Large intestine (tissue), 12 donors: ENCODE results near the gene BPIFB4. TPM values are rescaled to one million over a fixed set of nuclear protein-coding genes. Genes with fewer than 3 reads are reported as not detected.

Experiments
- DNase-seq, 2 donors: peaks; one replicate each; pipeline versions ENCODE4 v3.0.0 to v3.0.0-alpha.2; 2013
- H3K27ac ChIP-seq: one replicate; pipeline ENCODE4 v1.5.1; 2013; ENCODE audit warnings: low read length
- H3K27me3 ChIP-seq: 2 replicates; pipeline ENCODE4 v1.6.1; 2013; ENCODE audit warnings: low read length; ENCODE audit not compliant: control insufficient read depth, insufficient read depth
- H3K36me3 ChIP-seq: 2 replicates; pipeline ENCODE4 v1.6.1; 2013; ENCODE audit warnings: low read length; ENCODE audit not compliant: control insufficient read depth, insufficient read depth
- H3K4me1 ChIP-seq: one replicate; pipeline ENCODE4 v1.6.1; 2013; ENCODE audit warnings: low read length; ENCODE audit not compliant: control insufficient read depth, insufficient read depth
- H3K4me3 ChIP-seq: one replicate; pipeline ENCODE4 v1.5.1; 2013; ENCODE audit warnings: low read length
- H3K9me3 ChIP-seq: one replicate; pipeline ENCODE4 v1.6.1; 2013; ENCODE audit warnings: mild to moderate bottlenecking, low read depth, low read length, moderate library complexity; ENCODE audit not compliant: control insufficient read depth
- WGBS: methylation state at CpG from one replicate; pipeline ENCODE4 v1.1.5; 2013; ENCODE audit warnings: low lambda C conversion rate; ENCODE audit not compliant: insufficient coverage; 5-methylcytosine and 5-hydroxymethylcytosine counted together
- long read RNA-seq, 11 donors: transcript quantifications; one replicate each; lab custom pipeline, GENCODE V29; 2026
- polyA plus RNA-seq: library from polyadenylated mRNA; unstranded; fragments of 120-200 nt; gene quantifications from one replicate; pipeline ENCODE4 v1.2.1, GENCODE V29; 2013

BPIFB4 gene
- polyA plus RNA-seq, result 0.12 TPM
- long read RNA-seq, donor 1, result 0 reads
- long read RNA-seq, donor 2, result 0 reads
- long read RNA-seq, donor 3, result 0 reads
- long read RNA-seq, donor 4, result 0 reads
- long read RNA-seq, donor 5, result 0 reads
- long read RNA-seq, donor 6, result 0 reads
- long read RNA-seq, donor 7, result 0 reads
- long read RNA-seq, donor 8, result 0 reads
- long read RNA-seq, donor 9, result 0 reads
- long read RNA-seq, donor 10, result 0 reads
- long read RNA-seq, donor 11, result 0 reads

- Histone ChIP-seq H3K4me1 (no peaks in the 10 kb centered on the region), H3K36me3 (no peaks in the 10 kb centered on the region), H3K4me3 (no peak within 1 kb of the TSS), H3K9me3 (no peaks in the 10 kb centered on the region), H3K27me3 (no peaks in the 10 kb centered on the region), H3K27ac (no peak within 1 kb of the TSS)
- no peak for DNase-seq
- no CpG with 5 or more reads among the region's 2 CpGs for whole genome bisulfite sequencing
These were observed at the start of gene BPIFB4 for GRCh38 chr20:33079259-33079658. Gene BPIFB4, plus strand, starts transcription at chr20:33079643. Its CDS starts 1,884 bp downstream, at chr20:33081527.

- Histone ChIP-seq H3K4me3 (no peak overlapping the region), H3K36me3 (no peaks in the 10 kb centered on the region), H3K9me3 (no peaks in the 10 kb centered on the region), H3K27me3 (no peaks in the 10 kb centered on the region), H3K27ac (no peak overlapping the region), H3K4me1 (no peaks in the 10 kb centered on the region)
- no peak for DNase-seq
- no CpG with 5 or more reads among the region's 9 CpGs for WGBS
These were observed 49.4 kb upstream of the BPIFB4 start for GRCh38 chr20:33030076-33030475.

GRCh38 chr20:33030569-33030968, 48.9 kb upstream of the BPIFB4 start:
- Histone ChIP-seq H3K36me3 (no peaks in the 10 kb centered on the region), H3K4me3 (no peak overlapping the region), H3K27ac (no peak overlapping the region), H3K27me3 (no peaks in the 10 kb centered on the region), H3K9me3 (no peaks in the 10 kb centered on the region), H3K4me1 (no peaks in the 10 kb centered on the region)
- WGBS, result 100% methylated on average over 1 of the region's 6 CpGs
- no peak for DNase-seq

GRCh38 chr20:33031531-33031930, 47.9 kb upstream of the BPIFB4 start, which contains the start of gene BPIFB6:
Gene BPIFB6, plus strand, starts transcription at chr20:33031648. Its CDS starts 0 bp downstream, at chr20:33031648.
- Histone ChIP-seq H3K36me3 (no peaks in the 10 kb centered on the region), H3K27me3 (no peaks in the 10 kb centered on the region), H3K4me3 (no peak within 1 kb of the TSS), H3K9me3 (no peaks in the 10 kb centered on the region), H3K27ac (no peak within 1 kb of the TSS), H3K4me1 (no peaks in the 10 kb centered on the region)
- no CpG with 5 or more reads among the region's 10 CpGs for WGBS
- no peak for DNase-seq

- H3K27ac ChIP-seq, result no peak overlapping the region
- H3K4me1 ChIP-seq, result no peaks in the 10 kb centered on the region
- WGBS, result 80% methylated on average over 1 of the region's 6 CpGs
- H3K9me3 ChIP-seq, result no peaks in the 10 kb centered on the region
- DNase-seq, result no peak
- H3K27me3 ChIP-seq, result no peaks in the 10 kb centered on the region
- H3K4me3 ChIP-seq, result no peak overlapping the region
- H3K36me3 ChIP-seq, result no peaks in the 10 kb centered on the region
These were observed 46.9 kb upstream of the BPIFB4 start for GRCh38 chr20:33032555-33032954.

GRCh38 chr20:33033381-33033780, 46.1 kb upstream of the BPIFB4 start:
- Histone ChIP-seq H3K4me1 (no peaks in the 10 kb centered on the region), H3K4me3 (no peak overlapping the region), H3K27ac (no peak overlapping the region), H3K36me3 (no peaks in the 10 kb centered on the region), H3K27me3 (no peaks in the 10 kb centered on the region), H3K9me3 (no peaks in the 10 kb centered on the region)
- WGBS, result 100% methylated on average over 1 of the region's 5 CpGs
- DNase-seq, result no peak

GRCh38 chr20:33034115-33034514, 45.3 kb upstream of the BPIFB4 start:
- no peak overlapping the region for H3K27ac ChIP-seq
- no peak for DNase-seq
- H3K4me1 ChIP-seq, result no peaks in the 10 kb centered on the region
- H3K4me3 ChIP-seq, result no peak overlapping the region
- H3K27me3 ChIP-seq, result no peaks in the 10 kb centered on the region
- H3K9me3 ChIP-seq, result no peaks in the 10 kb centered on the region
- WGBS, result no CpG with 5 or more reads among the region's 5 CpGs
- H3K36me3 ChIP-seq, result no peaks in the 10 kb centered on the region

GRCh38 chr20:33034901-33035492, 44.4 kb upstream of the BPIFB4 start:
- DNase-seq, result no peak
- Histone ChIP-seq H3K27ac (no peak overlapping the region), H3K4me1 (no peaks in the 10 kb centered on the region), H3K36me3 (no peaks in the 10 kb centered on the region), H3K4me3 (no peak overlapping the region), H3K27me3 (no peaks in the 10 kb centered on the region), H3K9me3 (no peaks in the 10 kb centered on the region)
- no CpG with 5 or more reads among the region's 6 CpGs for WGBS

- no peak for DNase-seq
- no peaks in the 10 kb centered on the region for H3K9me3 ChIP-seq
- H3K27ac ChIP-seq, result no peak overlapping the region
- H3K4me3 ChIP-seq, result no peak overlapping the region
- no peaks in the 10 kb centered on the region for H3K36me3 ChIP-seq
- WGBS, result 70% methylated on average over 2 of the region's 5 CpGs
- H3K27me3 ChIP-seq, result no peaks in the 10 kb centered on the region
- H3K4me1 ChIP-seq, result no peaks in the 10 kb centered on the region
These were observed 42.0 kb upstream of the BPIFB4 start for GRCh38 chr20:33037456-33037855.

GRCh38 chr20:33038243-33038642, 41.2 kb upstream of the BPIFB4 start:
- Histone ChIP-seq H3K9me3 (no peaks in the 10 kb centered on the region), H3K36me3 (no peaks in the 10 kb centered on the region), H3K4me3 (no peak overlapping the region), H3K27ac (no peak overlapping the region), H3K27me3 (no peaks in the 10 kb centered on the region), H3K4me1 (no peaks in the 10 kb centered on the region)
- no peak for DNase-seq
- 100% methylated on average over 3 of the region's 4 CpGs for WGBS

GRCh38 chr20:33042430-33042829, 37.0 kb upstream of the BPIFB4 start:
- no CpG with 5 or more reads among the region's 3 CpGs for WGBS
- no peaks in the 10 kb centered on the region for H3K4me1 ChIP-seq
- no peaks in the 10 kb centered on the region for H3K27me3 ChIP-seq
- DNase-seq, result no peak
- H3K4me3 ChIP-seq, result no peak overlapping the region
- H3K36me3 ChIP-seq, result no peaks in the 10 kb centered on the region
- H3K9me3 ChIP-seq, result no peaks in the 10 kb centered on the region
- no peak overlapping the region for H3K27ac ChIP-seq
